Nephron (organoid): ENCODE data around the gene ASCL5.

Experiments used
- H3K27ac Mint-ChIP-seq, 3 experiments: 2 replicates each; pipeline ENCODE4 v1.8.0; 2020; ENCODE audit warnings: mixed read lengths in 3 of 3, mild to moderate bottlenecking in 2 of 3, moderate library complexity in 1 of 3
- H3K27me3 Mint-ChIP-seq: 2 replicates; pipeline ENCODE4 v1.8.0; 2021; ENCODE audit warnings: low read depth, mild to moderate bottlenecking, moderate library complexity, mixed read lengths
- H3K36me3 Mint-ChIP-seq: 2 replicates; pipeline ENCODE4 v1.8.0; 2020; ENCODE audit warnings: low read depth, mixed read lengths
- H3K4me1 Mint-ChIP-seq: 2 replicates; pipeline ENCODE4 v1.8.0; 2020; ENCODE audit warnings: mixed read lengths
- H3K4me3 Mint-ChIP-seq, 3 experiments: 2 replicates each; pipeline ENCODE4 v1.8.0; 2020; ENCODE audit warnings: mild to moderate bottlenecking in 3 of 3, mixed read lengths in 3 of 3, moderate library complexity in 2 of 3
- H3K9me3 Mint-ChIP-seq: 2 replicates; pipeline ENCODE4 v1.8.0; 2020; ENCODE audit warnings: mixed read lengths
- CTCF ChIP-seq, 3 experiments: fragments of 200-600 bp; sonication (generic); IDR thresholded peaks; one replicate each; pipeline ENCODE4 v1.5.0; 2021; ENCODE audit warnings: antibody characterized with exemption in 3 of 3; ENCODE audit not compliant: unreplicated experiment in 3 of 3

ASCL5 gene

GRCh38 chr1:201171063-201172036 lies 44.4 kb upstream of the ASCL5 start:
- Mint-ChIP-seq H3K27ac (peak overlapping the region; percentile 48 to 81 (median 56)), H3K36me3 (no peaks in the 10 kb centered on the region), H3K9me3 (no peaks in the 10 kb centered on the region), H3K27me3 (no peaks in the 10 kb centered on the region), H3K4me3 (peak overlapping the region; percentile 69 to 85 (median 81)), H3K4me1 (peaks cover 42% of the 10 kb centered on the region)
- peak in 2 of 3 experiments; percentile 47 to 56 for TF ChIP-seq CTCF (IDR thresholded peaks at IDR 0.05; ENCODE audit: unreplicated experiment in 3 of 3)

- Mint-ChIP-seq H3K36me3 (no peaks in the 10 kb centered on the region), H3K27ac (peak overlapping the region; percentile 48 to 81 (median 56)), H3K27me3 (peaks cover 7% of the 10 kb centered on the region), H3K4me1 (peaks cover 47% of the 10 kb centered on the region), H3K9me3 (no peaks in the 10 kb centered on the region), H3K4me3 (peak overlapping the region; percentile 69 to 85 (median 81))
- no peak for TF ChIP-seq CTCF (IDR thresholded peaks at IDR 0.05; ENCODE audit: unreplicated experiment in 3 of 3)
Measured at GRCh38 chr1:201170533-201171062, 43.6 kb upstream of the ASCL5 start.

- H3K9me3 Mint-ChIP-seq, result no peaks in the 10 kb centered on the region
- H3K27ac Mint-ChIP-seq, result peak overlapping the region; percentile 48 to 81 (median 56)
- H3K27me3 Mint-ChIP-seq, result peaks cover 10% of the 10 kb centered on the region
- peaks cover 47% of the 10 kb centered on the region for H3K4me1 Mint-ChIP-seq
- no peaks in the 10 kb centered on the region for H3K36me3 Mint-ChIP-seq
- no peak for TF ChIP-seq CTCF (IDR thresholded peaks at IDR 0.05; ENCODE audit: unreplicated experiment in 3 of 3)
- peak overlapping the region; percentile 69 to 85 (median 81) for H3K4me3 Mint-ChIP-seq
Measured at GRCh38 chr1:201169971-201170532, 43.1 kb upstream of the ASCL5 start.

- no peak for TF ChIP-seq CTCF (IDR thresholded peaks at IDR 0.05; ENCODE audit: unreplicated experiment in 3 of 3)
- Mint-ChIP-seq H3K4me3 (peak overlapping the region; percentile 2 to 49 (median 48)), H3K27ac (peak overlapping the region in 1 of 3 experiments; percentile 50), H3K4me1 (peaks cover 51% of the 10 kb centered on the region), H3K36me3 (no peaks in the 10 kb centered on the region), H3K27me3 (peaks cover 10% of the 10 kb centered on the region), H3K9me3 (no peaks in the 10 kb centered on the region)
Measured at GRCh38 chr1:201169203-201169602, 42.2 kb upstream of the ASCL5 start.

- Mint-ChIP-seq H3K9me3 (no peaks in the 10 kb centered on the region), H3K27ac (peak overlapping the region; percentile 43 to 86 (median 76)), H3K36me3 (no peaks in the 10 kb centered on the region), H3K27me3 (peaks cover 10% of the 10 kb centered on the region), H3K4me3 (peak overlapping the region in 1 of 3 experiments; percentile 13), H3K4me1 (peaks cover 46% of the 10 kb centered on the region)
- no peak for TF ChIP-seq CTCF (IDR thresholded peaks at IDR 0.05; ENCODE audit: unreplicated experiment in 3 of 3)
Measured at GRCh38 chr1:201167041-201167991, 40.3 kb upstream of the ASCL5 start.
